KMS-11 (cell line): ENCODE results near the gene KCNH5.

Source experiments
- H2AFZ ChIP-seq: fragments of 200-600 bp; sonication (generic); 2 replicates; pipeline ENCODE4 v1.6.1; 2016; ENCODE audit warnings: antibody characterized with exemption, mixed run types, low read depth
- H3K27ac ChIP-seq: fragments of 200-600 bp; sonication (generic); 2 replicates; pipeline ENCODE4 v1.6.1; 2016; ENCODE audit warnings: mild to moderate bottlenecking, mixed run types
- H3K27me3 ChIP-seq: fragments of 200-600 bp; sonication (generic); 2 replicates; pipeline ENCODE4 v1.6.1; 2017; ENCODE audit warnings: mild to moderate bottlenecking, low read depth, mixed run types, moderate library complexity; ENCODE audit not compliant: insufficient read depth
- H3K36me3 ChIP-seq: fragments of 200-600 bp; sonication (generic); 2 replicates; pipeline ENCODE4 v1.6.1; 2017; ENCODE audit warnings: mild to moderate bottlenecking, mixed run types; ENCODE audit not compliant: insufficient read depth
- H3K4me1 ChIP-seq: fragments of 200-600 bp; sonication (generic); 2 replicates; pipeline ENCODE4 v1.6.1; 2016; ENCODE audit warnings: mild to moderate bottlenecking, low read depth, mixed run types; ENCODE audit not compliant: poor library complexity, severe bottlenecking
- H3K4me2 ChIP-seq: fragments of 200-600 bp; sonication (generic); 2 replicates; pipeline ENCODE4 v1.7.0; 2016; ENCODE audit warnings: mild to moderate bottlenecking, mixed run types
- H3K4me3 ChIP-seq: fragments of 200-600 bp; sonication (generic); IDR thresholded peaks from 2 replicates; pipeline ENCODE4 v1.6.1; 2017; ENCODE audit warnings: low read depth, low read length, mixed read lengths; ENCODE audit not compliant: insufficient read depth
- H3K79me2 ChIP-seq: fragments of 200-600 bp; sonication (generic); 2 replicates; pipeline ENCODE4 v1.6.1; 2016; ENCODE audit warnings: low read depth, mixed run types; ENCODE audit not compliant: insufficient read depth
- H3K9ac ChIP-seq: fragments of 200-600 bp; sonication (generic); 2 replicates; pipeline ENCODE4 v1.6.1; 2016; ENCODE audit warnings: mild to moderate bottlenecking, mixed run types
- H4K20me1 ChIP-seq: fragments of 200-600 bp; sonication (generic); 2 replicates; pipeline ENCODE4 v1.6.1; 2016; ENCODE audit warnings: mild to moderate bottlenecking, mixed run types; ENCODE audit not compliant: insufficient read depth
- TF ChIP-seq, protein P1 (sequence below): fragments of 200-600 bp; sonication (generic); conservative IDR thresholded peaks from 2 replicates; pipeline ENCODE4 v1.6.1; 2017; ENCODE audit warnings: low read depth, mild to moderate bottlenecking, antibody characterized with exemption, low read length, moderate library complexity, mixed read lengths

KCNH5 gene

GRCh38 chr14:62743118-62743517, 302.1 kb downstream of the KCNH5 start:
- no peaks in the 10 kb centered on the region for H3K36me3 ChIP-seq
- H3K27me3 ChIP-seq = no peaks in the 10 kb centered on the region
- H2AFZ ChIP-seq = no peak overlapping the region
- no peaks in the 10 kb centered on the region for H4K20me1 ChIP-seq
- no peak overlapping the region for H3K9ac ChIP-seq
- TF ChIP-seq, protein P1, sequence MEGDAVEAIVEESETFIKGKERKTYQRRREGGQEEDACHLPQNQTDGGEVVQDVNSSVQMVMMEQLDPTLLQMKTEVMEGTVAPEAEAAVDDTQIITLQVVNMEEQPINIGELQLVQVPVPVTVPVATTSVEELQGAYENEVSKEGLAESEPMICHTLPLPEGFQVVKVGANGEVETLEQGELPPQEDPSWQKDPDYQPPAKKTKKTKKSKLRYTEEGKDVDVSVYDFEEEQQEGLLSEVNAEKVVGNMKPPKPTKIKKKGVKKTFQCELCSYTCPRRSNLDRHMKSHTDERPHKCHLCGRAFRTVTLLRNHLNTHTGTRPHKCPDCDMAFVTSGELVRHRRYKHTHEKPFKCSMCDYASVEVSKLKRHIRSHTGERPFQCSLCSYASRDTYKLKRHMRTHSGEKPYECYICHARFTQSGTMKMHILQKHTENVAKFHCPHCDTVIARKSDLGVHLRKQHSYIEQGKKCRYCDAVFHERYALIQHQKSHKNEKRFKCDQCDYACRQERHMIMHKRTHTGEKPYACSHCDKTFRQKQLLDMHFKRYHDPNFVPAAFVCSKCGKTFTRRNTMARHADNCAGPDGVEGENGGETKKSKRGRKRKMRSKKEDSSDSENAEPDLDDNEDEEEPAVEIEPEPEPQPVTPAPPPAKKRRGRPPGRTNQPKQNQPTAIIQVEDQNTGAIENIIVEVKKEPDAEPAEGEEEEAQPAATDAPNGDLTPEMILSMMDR = no peak
- no peaks in the 10 kb centered on the region for H3K4me1 ChIP-seq
- no peaks in the 10 kb centered on the region for H3K79me2 ChIP-seq
- no peak overlapping the region for H3K4me3 ChIP-seq
- no peak overlapping the region for H3K27ac ChIP-seq
- H3K4me2 ChIP-seq = no peak overlapping the region

DNA sequence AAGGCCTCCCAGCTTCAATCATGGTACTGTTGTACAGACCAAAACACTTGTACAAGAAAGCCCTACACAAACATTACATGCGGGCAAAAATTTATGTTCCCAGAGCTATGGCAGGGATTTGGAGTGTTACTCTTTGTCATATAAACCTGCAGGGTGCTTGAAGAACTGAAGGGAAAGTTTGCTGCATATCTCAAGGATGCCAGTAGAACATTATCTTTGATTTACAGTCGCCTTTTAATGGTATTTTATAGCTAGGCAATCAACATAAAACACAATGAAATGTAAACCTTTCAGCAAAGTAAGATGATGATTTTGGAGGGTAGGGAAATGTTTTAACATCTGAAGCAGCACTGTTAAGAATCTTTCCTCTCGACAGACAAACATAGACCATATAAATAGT, 305.6 kb downstream of the KCNH5 start:
- no peak overlapping the region for H3K4me2 ChIP-seq
- no peak overlapping the region for H3K4me3 ChIP-seq
- TF ChIP-seq, protein P1 = no peak
- H2AFZ ChIP-seq = no peak overlapping the region
- H3K36me3 ChIP-seq = no peaks in the 10 kb centered on the region
- no peaks in the 10 kb centered on the region for H4K20me1 ChIP-seq
- no peak overlapping the region for H3K9ac ChIP-seq
- H3K4me1 ChIP-seq = no peaks in the 10 kb centered on the region
- H3K79me2 ChIP-seq = no peaks in the 10 kb centered on the region
- no peak overlapping the region for H3K27ac ChIP-seq
- H3K27me3 ChIP-seq = no peaks in the 10 kb centered on the region

- H3K27me3 ChIP-seq = no peaks in the 10 kb centered on the region
- TF ChIP-seq, protein P1 = no peak
- H4K20me1 ChIP-seq = no peaks in the 10 kb centered on the region
- no peak overlapping the region for H3K27ac ChIP-seq
- H3K9ac ChIP-seq = no peak overlapping the region
- no peak overlapping the region for H3K4me3 ChIP-seq
- H3K4me2 ChIP-seq = no peak overlapping the region
- H3K79me2 ChIP-seq = no peaks in the 10 kb centered on the region
- no peaks in the 10 kb centered on the region for H3K36me3 ChIP-seq
- H3K4me1 ChIP-seq = no peaks in the 10 kb centered on the region
- no peak overlapping the region for H2AFZ ChIP-seq
Observed at GRCh38 chr14:62736048-62737043, 308.9 kb downstream of the KCNH5 start.

DNA sequence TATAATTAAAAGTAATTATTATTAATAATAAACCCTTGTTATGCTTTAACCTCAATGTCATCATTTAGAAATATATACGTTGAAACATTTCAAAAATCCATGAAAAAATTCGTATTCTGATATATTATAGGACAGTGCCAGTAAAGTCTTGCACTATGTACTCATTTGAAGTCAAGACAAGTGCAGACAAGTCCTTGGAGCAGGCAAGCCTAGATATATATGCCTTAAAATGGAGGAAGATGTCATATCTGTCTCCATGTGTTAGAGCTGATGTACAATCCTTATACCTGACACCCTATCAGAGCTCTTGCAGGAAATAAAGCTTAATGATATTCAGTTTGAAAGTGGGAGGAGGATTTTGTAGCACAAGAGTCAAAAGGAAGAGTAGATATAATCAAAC, 310.4 kb downstream of the KCNH5 start:
- Histone ChIP-seq H2AFZ (no peak overlapping the region), H3K79me2 (no peaks in the 10 kb centered on the region), H3K36me3 (no peaks in the 10 kb centered on the region), H3K4me2 (no peak overlapping the region), H3K27me3 (no peaks in the 10 kb centered on the region), H4K20me1 (no peaks in the 10 kb centered on the region), H3K27ac (no peak overlapping the region), H3K4me3 (no peak overlapping the region), H3K4me1 (no peaks in the 10 kb centered on the region), H3K9ac (no peak overlapping the region)
- TF ChIP-seq, protein P1 = no peak
